ENCODE measurements around the gene SLC27A3.
"Not testable (repeated sequence)": the region's sequence is repeated elsewhere in the genome, so short reads cannot be mapped to it uniquely, and the experiment has no call there.

The SLC27A3 gene

DNA sequence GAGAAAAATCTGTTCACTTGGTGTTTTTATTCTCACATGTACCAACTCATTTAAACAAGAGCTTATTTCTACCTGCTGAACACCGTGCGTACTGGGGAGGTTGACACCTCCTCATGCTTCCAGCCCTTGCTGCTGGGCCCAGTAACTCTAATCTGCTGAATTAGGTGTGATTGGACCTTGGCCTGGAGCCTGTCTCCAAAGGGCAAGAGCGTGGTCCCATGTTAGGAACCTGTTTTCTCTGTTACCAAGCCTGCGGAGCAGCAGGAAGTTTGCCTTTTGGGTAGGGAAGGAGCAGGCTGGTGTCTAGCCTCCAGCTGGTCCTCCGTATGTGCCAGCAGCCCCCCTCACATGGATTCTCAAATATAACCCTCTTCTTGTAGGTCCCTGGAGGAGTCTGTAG, 10.9 kb upstream of the SLC27A3 start:
- DNase-seq: no peak

- DNase-seq: not testable (repeated sequence)
Observed at GRCh38 chr1:153766663-153767062, 8.5 kb upstream of the SLC27A3 start.

DNA sequence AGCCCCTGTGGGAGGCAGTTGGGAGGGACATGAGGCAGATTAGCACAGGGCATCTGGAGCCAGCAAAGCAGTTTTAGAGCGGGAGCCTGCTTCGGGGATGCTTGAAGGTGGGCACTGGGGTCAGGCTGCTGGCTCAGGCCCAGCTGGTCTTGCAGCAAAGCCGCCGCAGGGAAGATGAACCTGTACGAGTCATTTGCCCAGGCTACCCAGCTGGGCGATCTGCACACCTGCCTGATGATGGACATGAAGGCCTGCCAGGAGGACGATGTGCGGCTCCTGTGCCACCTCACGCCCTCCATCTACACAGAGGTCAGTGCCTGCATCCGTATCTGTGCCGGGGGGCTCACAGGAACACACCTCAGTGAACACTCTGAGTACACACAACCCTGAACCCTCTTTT, 7.7 kb upstream of the SLC27A3 start:
- no peak for DNase-seq

- no peak for DNase-seq
Observed at GRCh38 chr1:153768316-153769181, 6.7 kb upstream of the SLC27A3 start.

DNA sequence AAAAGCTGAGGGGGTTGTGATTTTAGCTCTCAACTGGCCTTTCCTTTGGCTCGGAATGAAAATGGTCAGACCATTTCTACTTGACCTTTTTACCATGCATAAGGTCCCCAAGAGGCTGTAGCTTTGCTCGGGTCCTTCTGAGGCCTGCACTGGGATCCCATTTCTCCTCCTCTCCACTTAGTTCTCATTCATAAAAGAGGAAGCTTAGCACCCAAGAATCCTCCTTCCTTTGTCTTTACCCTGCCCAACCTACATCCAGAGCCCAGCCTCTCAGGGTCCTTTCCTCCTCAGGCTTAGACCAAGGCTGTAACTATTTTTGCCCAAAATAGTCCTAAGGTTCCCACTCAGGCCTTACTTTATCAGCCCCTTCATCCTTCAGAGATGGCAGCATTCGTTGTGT, 6.0 kb upstream of the SLC27A3 start:
- DNase-seq: no peak

DNA sequence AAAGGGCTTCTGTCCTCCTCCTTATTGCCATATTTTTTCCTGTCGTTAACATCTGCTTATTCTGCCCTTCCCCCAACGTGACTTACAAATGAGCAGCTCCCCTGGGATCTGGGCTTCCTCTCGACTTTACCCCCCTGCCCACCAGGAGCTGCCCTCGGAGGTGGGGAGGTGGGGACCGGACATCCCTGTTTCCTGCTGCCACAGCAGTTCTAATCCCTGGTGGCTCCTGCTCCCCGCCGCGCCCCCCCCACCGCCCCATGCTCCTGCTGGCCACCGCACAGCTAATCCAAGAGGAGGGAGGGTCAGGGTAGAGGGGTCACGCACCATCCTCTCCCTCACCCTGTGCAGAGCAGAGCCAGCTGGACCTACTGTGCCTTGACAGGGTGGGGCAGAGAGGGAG, 4.4 kb upstream of the SLC27A3 start:
- DNase-seq: no peak

- DNase-seq: no peak
Observed at GRCh38 chr1:153771261-153771660, 3.9 kb upstream of the SLC27A3 start.

- DNase-seq: no peak
Observed at GRCh38 chr1:153771841-153772593, 3.2 kb upstream of the SLC27A3 start.

DNA sequence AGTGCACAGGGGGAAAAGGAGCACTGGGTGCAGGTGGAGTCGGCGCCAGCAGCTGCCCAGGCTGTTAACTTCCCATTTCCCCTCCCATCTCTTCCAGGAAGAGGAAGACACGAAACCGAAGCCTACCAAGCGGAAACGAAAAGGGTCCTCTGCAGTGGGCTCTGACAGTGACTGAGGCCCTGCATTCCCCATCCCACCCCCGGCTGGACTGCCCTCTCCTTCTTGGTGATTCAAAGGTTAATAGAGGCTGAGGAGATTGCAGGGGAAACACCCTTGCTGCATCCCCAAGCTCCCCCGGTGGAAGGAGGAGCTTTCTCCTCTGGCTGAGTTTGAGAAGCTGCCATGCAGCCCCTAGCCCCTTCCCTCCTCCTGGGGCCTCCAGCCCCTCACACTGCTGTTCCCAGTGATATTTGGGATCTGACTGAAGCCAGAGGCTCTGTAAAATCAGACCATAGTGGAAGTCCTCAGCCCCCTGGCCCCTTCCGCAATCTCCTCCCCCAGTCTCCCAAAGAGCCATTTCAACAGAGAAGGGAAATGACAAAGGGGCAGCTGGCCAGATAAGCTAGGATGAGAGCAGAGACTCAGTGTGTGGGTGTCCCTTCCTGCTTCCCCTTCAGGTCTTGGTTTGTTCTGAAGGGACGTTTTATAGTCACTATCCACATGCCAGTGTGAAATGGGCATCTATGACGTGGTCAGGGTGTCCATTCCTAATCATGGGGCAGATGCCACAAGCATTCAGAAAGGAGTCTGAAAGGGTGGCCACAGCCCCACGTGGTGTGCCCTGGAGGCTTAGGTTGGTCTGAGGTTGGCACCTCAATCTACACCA, 1.9 kb upstream of the SLC27A3 start:
- no peak for DNase-seq

- no peak for DNase-seq
Observed at GRCh38 chr1:153774026-153774595, 1.1 kb upstream of the SLC27A3 start.

- peak; percentile 54 to 59 for DNase-seq
Observed at GRCh38 chr1:153775458-153776327, 486 bp downstream of the SLC27A3 start.

DNA sequence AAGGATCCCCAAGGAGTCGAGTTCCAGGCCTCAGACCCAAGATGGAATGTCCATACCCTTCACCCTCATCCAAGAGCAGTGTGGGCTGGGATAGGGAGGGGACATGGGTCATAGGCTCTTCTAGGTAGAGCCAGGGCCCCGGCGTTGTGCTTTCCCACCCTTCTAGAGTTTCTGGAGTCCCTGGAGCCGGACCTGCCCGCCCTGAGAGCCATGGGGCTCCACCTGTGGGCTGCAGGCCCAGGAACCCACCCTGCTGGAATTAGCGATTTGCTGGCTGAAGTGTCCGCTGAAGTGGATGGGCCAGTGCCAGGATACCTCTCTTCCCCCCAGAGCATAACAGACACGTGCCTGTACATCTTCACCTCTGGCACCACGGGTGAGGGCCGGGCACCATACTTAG, 1.1 kb downstream of the SLC27A3 start:
- no peak for DNase-seq

DNA sequence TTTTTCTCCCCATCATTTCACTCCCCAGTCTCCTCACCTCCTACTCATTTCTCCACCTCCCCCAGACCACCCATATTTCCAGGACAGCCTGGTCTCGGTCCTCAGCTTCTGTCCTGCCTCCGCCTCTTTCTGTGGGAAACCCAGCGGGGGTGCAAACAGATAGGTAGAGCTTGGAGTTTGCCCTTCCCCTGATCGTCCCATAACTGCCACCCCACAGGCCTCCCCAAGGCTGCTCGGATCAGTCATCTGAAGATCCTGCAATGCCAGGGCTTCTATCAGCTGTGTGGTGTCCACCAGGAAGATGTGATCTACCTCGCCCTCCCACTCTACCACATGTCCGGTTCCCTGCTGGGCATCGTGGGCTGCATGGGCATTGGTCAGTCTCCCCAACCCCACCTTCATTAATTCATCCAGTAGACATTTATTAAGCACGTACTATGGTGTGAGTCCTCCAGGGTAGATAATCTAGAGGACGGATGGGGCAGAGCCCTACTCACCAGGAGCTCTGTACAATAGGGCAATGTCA, 1.7 kb downstream of the SLC27A3 start:
- DNase-seq: no peak

DNA sequence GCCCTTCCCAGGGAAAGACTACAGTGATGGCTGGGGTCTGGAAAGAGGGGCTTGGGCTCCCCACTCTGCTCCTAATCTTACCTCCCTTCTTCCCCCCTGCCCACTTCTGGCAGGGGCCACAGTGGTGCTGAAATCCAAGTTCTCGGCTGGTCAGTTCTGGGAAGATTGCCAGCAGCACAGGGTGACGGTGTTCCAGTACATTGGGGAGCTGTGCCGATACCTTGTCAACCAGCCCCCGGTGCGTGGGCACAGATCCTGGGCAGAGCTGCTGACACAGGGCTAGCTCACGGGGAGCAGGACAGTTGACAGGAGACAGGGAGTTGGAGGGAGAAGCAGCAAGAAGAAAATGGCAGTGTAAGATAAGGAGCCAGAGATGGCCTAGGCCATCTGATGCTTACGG, 2.4 kb downstream of the SLC27A3 start:
- DNase-seq: no peak

DNA sequence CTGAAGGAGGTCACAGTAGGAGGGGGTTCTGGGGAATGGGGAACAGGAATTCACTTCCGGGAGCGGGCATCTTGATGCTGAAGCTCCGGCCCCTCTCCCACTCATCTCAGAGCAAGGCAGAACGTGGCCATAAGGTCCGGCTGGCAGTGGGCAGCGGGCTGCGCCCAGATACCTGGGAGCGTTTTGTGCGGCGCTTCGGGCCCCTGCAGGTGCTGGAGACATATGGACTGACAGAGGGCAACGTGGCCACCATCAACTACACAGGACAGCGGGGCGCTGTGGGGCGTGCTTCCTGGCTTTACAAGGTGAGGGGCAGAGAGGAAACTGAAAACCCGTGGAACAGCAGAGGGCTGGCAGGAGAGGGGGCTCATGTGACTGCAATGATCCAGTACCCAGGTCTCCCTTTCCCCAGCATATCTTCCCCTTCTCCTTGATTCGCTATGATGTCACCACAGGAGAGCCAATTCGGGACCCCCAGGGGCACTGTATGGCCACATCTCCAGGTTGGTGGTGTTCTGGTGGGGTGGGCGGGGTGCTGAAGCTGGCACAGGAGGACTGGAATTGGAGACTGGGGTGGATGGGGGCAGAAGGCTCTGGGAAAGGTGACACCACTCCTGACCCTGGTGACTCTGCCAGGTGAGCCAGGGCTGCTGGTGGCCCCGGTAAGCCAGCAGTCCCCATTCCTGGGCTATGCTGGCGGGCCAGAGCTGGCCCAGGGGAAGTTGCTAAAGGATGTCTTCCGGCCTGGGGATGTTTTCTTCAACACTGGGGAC, 3.0 kb downstream of the SLC27A3 start:
- no peak for DNase-seq

- DNase-seq: no peak
Observed at GRCh38 chr1:153778824-153779519, 3.8 kb downstream of the SLC27A3 start.

DNA sequence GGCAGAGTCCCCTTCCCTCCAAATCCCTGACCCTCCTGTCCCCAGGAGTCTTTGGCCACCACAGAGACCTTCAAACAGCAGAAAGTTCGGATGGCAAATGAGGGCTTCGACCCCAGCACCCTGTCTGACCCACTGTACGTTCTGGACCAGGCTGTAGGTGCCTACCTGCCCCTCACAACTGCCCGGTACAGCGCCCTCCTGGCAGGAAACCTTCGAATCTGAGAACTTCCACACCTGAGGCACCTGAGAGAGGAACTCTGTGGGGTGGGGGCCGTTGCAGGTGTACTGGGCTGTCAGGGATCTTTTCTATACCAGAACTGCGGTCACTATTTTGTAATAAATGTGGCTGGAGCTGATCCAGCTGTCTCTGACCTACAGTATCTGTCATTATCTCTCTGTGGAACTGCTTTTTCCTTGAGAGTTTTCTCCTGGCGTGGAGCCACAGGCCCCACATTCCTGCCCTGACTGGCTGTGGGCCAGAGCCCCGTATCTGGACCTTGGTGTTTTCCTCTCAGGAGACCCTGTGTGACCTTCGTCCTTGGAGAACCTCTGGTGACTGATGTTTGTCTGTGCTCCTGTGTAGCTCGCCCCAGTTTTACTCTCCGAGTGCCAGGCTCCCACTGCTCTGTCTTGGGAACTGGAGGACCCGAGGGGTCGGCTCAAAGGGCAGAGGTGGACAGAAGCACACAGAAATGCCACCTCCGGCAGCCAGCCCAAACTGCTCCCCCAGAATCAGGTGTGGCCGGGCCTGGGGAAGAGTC, 4.8 kb downstream of the SLC27A3 start:
- no peak for DNase-seq

DNA sequence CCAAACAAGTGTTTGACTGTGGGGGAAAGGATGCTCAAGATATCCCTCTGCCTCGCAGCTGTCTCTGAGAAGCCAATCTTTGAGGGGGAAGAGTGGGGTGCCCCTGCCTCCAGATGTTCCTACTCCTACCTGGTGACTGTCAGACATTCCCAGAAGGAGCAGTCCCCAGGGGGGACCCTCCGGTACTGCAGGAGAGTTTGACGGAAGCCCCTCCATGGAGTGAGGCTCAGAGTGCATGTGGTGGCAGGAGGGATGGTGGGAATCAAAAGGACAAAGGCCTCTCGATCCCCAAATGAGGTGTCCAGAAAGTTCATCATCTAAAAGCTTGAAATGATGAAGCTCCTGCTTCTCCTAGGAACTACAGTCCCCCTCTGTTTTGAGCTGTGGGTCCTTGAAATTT, 5.3 kb downstream of the SLC27A3 start:
- no peak for DNase-seq

DNA sequence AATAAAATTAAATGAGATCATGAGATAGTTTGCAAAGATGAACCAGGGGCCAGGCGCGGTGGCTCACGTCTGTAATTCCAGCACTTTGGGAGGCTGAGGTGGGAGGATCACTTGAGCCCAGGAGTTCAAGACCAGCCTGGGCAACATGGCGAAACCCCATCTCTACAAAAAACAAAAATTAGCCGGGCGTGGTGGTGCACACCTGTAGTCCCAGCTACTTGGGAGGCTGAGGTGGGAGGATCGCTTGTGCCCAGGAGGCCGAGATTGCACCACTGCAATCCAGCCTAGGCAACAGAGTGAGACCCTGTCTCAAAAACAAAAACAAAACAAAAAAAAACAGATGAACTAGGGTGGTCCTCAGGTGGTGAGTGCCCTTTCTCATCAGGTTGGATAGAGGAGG, 7.4 kb downstream of the SLC27A3 start:
- not testable (repeated sequence) for DNase-seq

All from activated CD4-positive, alpha-beta T cell treated with anti-CD3 and anti-CD28 coated beads, Interleukin-2, amount 50 U/mL, for 4 hours (primary cell).